Renal cortex interstitium (tissue), 11 donors: ENCODE measurements around the gene AKAP11. TPM values are rescaled to one million over a fixed set of nuclear protein-coding genes. Genes with fewer than 3 reads are reported as not detected.

Experiments
- DNase-seq, 11 donors: peaks; one replicate each; pipeline ENCODE4 v3.0.0-alpha.2; 2013; ENCODE audit warnings: low read depth in 9 of 11, low spot score in 4 of 11; ENCODE audit errors: extremely low read depth in 1 of 11
- polyA plus RNA-seq, 3 donors: library from polyadenylated mRNA; unstranded; fragments of 120-200 nt; gene quantifications; one replicate each; pipeline ENCODE4 v1.2.1, GENCODE V29; 2013; ENCODE audit not compliant: insufficient read length in 3 of 3

The AKAP11 gene
- polyA plus RNA-seq, 3 donors, result 33.7 to 41.1 (median 40.7) TPM

GRCh38 chr13:42320375-42320787 is 48.4 kb downstream of the AKAP11 start:
- DNase-seq, result no peak

- DNase-seq, result no peak
Observed at GRCh38 chr13:42322806-42323205, 50.9 kb downstream of the AKAP11 start.

- DNase-seq, result no peak
Observed at GRCh38 chr13:42324704-42325103, 52.8 kb downstream of the AKAP11 start.

- no peak for DNase-seq
Observed at GRCh38 chr13:42327725-42328124, 55.8 kb downstream of the AKAP11 start.

- DNase-seq, result no peak
Observed at GRCh38 chr13:42328672-42329071, 56.7 kb downstream of the AKAP11 start.

- DNase-seq, result no peak
Observed at GRCh38 chr13:42329239-42329638, 57.3 kb downstream of the AKAP11 start.

- DNase-seq, result no peak
Observed at GRCh38 chr13:42331009-42331408, 59.1 kb downstream of the AKAP11 start.

GRCh38 chr13:42333613-42334328 is 61.8 kb downstream of the AKAP11 start:
- peak in 4 of 11 donors; percentile 5 to 19 (median 14) for DNase-seq

GRCh38 chr13:42334329-42334706 is 62.4 kb downstream of the AKAP11 start:
- DNase-seq, result no peak

GRCh38 chr13:42337808-42338600 is 66.1 kb downstream of the AKAP11 start:
- no peak for DNase-seq

GRCh38 chr13:42345367-42345766 is 73.4 kb downstream of the AKAP11 start:
- DNase-seq, result no peak

- DNase-seq, result no peak
Observed at GRCh38 chr13:42348576-42348975, 76.6 kb downstream of the AKAP11 start.

GRCh38 chr13:42350141-42350540 is 78.2 kb downstream of the AKAP11 start:
- DNase-seq, result no peak

GRCh38 chr13:42354241-42355091 is 82.5 kb downstream of the AKAP11 start:
- DNase-seq, result no peak

- no peak for DNase-seq
Observed at GRCh38 chr13:42355092-42355485, 83.1 kb downstream of the AKAP11 start.

- no peak for DNase-seq
Observed at GRCh38 chr13:42355491-42356183, 83.7 kb downstream of the AKAP11 start.

- no peak for DNase-seq
Observed at GRCh38 chr13:42356184-42356575, 84.2 kb downstream of the AKAP11 start.

- DNase-seq, result no peak
Observed at GRCh38 chr13:42360046-42360574, 88.2 kb downstream of the AKAP11 start.

GRCh38 chr13:42361701-42362100 is 89.7 kb downstream of the AKAP11 start:
- DNase-seq, result no peak
